Stimulated activated naive CD4-positive, alpha-beta T cell (primary cell): ENCODE results near the gene PMM2.
"Not testable (repeated sequence)": the region's sequence is repeated elsewhere in the genome, so short reads cannot be mapped to it uniquely, and the experiment has no call there.

Source experiments
- DNase-seq, 6 experiments: peaks; one replicate each; lab custom pipeline; 2025; lab: John Stamatoyannopoulos, UW

The PMM2 gene

GRCh38 chr16:8818504-8819270 lies 21.0 kb downstream of the PMM2 start:
- no peak for DNase-seq

DNA sequence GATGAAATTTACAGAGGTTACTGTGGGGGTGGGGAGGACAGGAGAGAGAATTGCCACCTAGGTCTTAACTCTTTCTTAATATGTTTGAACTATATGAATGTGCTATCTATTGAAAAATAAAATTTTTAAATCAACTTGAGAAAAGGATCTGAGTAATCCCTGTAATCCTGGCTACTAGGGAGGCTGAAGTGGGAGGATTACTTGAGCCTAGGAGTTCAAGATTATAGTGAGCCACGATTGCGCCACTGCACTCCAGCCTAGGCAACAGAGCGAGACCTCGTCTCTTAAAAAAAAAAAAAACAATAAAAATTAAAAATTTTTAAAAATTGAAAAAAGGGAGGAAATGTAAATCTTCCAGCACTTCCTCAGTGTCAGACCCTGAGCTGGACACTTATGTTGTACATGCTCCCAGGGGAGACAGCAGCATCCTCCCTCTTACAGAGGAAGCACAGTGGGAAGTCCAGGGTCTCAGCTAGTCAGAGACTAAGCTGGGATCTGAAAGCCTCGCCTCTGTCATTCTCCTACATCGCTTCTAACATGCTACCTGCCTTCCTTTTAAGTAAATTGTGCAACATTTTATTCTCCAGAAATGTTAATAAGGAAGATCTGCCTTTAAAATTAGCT lies 21.9 kb downstream of the PMM2 start:
- DNase-seq = no peak

DNA sequence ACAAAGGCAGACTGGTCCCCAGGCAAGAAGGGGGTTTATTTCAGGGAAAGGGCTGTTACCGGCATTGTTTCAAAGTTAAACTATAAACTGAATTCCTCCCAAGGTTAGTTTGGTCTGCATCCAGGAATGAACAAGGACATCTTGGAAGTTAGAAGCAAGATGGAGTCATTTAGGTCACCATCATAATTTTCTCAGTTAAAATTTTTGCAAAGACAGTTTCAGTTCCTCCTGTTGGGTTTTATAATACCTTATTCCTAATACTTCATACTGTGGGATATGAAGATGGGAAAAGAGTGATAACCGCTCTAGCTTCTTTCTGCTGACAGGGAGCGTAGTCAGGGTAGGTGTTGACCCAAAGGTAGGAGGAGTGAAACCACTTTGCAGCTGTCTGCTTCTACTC lies 24.8 kb downstream of the PMM2 start:
- DNase-seq = no peak

- no peak for DNase-seq
Measured at GRCh38 chr16:8826278-8826879, 28.7 kb downstream of the PMM2 start.

GRCh38 chr16:8828541-8829165 lies 31.0 kb downstream of the PMM2 start:
- DNase-seq = no peak

DNA sequence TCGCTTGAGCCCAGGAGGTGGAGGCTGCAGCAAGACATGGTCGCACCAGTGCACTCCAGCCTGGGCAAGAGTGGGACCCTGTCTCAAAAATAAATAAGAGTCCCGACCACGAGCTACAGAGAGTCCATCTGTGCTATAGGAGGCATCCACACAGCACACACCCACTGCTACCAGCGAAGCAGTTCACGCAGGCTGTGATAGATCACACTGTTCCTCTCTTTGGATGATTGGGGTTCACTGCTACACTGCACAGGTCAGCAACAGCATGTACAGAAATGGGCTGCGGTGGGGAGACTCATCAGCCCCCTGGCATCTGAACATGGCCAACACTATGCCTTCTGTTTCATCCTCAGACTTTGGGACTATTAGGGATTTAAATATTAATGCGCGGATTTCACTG lies 33.8 kb downstream of the PMM2 start:
- no peak for DNase-seq

GRCh38 chr16:8831871-8832716 lies 34.5 kb downstream of the PMM2 start:
- DNase-seq = no peak

DNA sequence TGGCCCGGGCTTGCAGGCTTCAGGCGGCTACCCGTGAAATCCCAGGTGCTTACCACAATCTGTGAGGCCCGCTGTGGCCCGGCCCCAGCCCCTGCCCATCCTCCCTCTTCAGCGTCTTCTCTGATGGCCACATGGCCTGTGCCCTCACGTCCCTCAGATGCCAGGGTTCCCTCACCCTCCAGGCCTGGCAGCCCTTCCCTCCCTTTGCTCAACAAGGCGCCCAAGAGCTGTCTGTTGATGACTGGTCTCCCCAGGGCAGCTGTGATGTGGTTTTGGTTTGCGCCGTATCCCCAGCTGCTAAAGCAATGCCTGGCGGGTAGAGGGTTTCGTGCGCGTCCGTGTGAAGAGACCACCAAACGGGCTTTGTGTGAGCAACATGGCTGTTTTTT lies 35.1 kb downstream of the PMM2 start:
- DNase-seq = no peak

GRCh38 chr16:8836797-8837196 lies 39.2 kb downstream of the PMM2 start:
- DNase-seq = not testable (repeated sequence)

- DNase-seq = not testable (repeated sequence)
Measured at GRCh38 chr16:8837594-8837993, 40.0 kb downstream of the PMM2 start.

DNA sequence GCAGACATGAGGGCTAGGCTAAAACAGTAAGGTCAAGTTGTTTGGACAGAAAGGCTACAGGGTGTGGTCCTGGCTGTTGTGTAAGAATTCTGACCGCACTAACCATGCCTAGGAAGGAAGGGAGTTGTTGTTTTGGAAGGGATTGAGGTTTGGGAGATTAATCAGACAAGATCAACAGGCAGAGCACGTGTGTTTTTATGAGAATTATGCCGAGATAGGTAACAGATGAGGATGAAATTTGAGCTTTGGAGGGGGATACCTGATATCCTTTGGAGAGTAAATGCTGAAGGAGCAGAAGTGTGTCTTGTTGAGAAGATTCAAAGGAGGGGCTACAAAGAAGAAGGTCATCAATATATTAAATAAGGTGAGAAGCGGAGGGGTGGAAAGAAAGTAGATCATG lies 44.4 kb downstream of the PMM2 start:
- DNase-seq = not testable (repeated sequence)

- not testable (repeated sequence) for DNase-seq
Measured at GRCh38 chr16:8843296-8843695, 45.7 kb downstream of the PMM2 start.

DNA sequence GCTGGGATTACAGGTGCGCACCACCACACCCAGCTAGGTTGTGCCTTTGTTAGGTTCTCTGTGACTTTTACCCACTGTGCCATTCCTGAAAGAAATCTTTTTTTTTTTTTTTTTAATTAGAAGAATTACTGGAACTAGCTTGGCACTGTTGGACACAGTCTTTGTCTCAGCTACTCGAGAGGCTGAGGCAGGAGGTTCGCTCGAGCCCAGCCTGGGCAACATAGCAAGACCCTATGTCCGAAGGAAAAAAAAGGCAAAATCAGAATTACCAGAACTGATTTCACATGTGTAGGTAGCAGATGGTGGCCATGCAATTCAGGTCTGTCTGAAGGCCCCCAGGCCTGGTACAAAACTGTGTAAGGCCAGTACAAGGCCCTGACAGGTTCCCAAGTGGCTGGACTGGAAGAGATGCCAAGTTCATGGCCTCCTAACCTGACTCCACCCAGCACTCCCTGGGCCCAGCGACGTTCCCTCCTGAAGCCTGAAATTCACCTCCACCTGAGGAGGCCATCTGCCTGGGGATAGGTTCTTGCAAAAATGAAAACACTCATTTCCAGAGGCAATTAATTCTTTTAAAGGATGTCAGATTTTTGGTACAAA lies 48.2 kb downstream of the PMM2 start:
- no peak for DNase-seq

- DNase-seq = no peak
Measured at GRCh38 chr16:8846401-8846932, 48.8 kb downstream of the PMM2 start.

GRCh38 chr16:8847145-8847544 lies 49.5 kb downstream of the PMM2 start:
- DNase-seq = no peak

GRCh38 chr16:8847623-8848022 lies 50.0 kb downstream of the PMM2 start:
- no peak for DNase-seq

DNA sequence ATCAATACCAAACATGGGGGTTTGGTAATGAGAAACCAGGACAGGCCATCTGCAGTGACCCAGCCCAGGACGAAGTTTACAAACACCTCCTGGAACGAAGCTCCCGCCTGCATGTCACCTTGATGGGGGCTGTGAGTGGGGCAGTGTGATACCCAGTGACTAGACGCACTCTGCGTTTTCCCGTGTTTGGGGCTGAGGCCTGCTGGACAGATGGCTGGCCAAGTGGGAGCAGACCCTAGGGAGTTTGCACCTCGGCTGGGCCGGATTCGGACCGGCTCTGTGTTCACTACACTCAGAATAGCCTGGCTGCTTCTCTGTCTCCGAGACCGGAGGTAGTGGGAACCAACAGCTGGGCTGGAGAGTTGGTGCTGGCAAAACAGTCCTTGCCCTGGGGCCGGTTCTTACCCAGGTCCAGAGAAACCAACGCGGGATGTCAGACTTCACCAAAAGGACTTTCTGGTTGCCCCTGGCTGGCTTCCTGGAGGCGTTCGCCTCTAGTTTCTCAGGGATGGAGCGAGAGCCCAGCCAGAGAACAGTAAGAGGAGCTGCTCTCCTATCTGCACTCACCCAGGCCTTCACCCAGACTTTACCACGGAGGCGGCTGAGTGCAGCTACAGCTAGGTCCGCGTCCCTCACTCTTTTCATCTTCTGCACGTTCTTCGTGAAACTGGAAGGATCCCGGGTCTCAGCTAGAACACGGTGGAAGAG lies 50.7 kb downstream of the PMM2 start:
- no peak for DNase-seq

DNA sequence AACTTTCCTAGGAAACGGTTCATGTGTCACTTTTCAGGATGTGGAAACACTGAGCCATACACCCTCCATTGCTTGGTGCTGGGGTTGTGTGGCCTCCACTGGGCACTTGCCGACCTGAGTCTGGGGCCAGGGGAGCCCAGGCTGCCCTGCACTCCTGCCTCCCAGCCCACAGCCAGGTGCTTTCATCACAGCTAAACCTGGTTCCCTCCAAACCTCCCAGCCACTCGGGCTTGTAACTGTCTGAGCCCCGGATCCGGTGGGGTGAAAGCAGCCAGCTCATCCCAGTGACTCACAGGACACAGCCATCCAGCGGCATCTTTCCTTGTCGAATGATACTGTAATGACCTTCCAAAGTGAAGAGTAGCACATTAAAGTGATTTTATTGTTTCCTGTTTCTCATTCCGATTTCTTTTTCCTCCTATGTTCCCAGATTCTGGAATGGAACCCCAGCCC lies 51.3 kb downstream of the PMM2 start:
- DNase-seq = no peak

DNA sequence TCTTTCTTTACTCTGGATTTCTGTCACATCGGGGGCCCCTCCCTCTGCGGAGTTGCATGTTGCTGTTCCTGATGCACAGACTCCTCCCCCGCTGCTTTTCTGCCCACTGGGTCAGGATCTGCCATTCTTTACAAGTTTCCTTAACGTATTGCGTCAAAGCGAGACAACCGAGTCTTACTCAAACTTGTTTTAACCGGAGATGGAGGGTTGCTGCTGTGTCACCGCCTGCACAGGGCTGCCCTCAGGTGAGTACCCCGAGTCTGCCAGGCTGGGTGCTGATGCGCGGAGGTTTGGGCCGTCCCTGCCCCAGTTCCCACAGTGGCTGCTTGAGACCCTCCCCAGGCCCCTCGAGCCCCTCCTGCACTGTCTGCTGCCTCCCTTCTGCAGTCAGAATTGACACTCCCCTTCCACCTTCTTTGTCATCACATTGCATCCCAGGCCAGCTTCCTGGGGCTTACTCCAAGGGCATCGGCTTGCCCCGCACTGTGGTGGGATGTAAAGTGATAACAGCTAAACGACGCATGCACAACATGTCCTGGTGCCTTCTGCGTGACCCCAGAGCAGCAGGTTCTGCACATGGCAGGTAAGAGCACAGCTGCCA lies 51.9 kb downstream of the PMM2 start:
- no peak for DNase-seq

DNA sequence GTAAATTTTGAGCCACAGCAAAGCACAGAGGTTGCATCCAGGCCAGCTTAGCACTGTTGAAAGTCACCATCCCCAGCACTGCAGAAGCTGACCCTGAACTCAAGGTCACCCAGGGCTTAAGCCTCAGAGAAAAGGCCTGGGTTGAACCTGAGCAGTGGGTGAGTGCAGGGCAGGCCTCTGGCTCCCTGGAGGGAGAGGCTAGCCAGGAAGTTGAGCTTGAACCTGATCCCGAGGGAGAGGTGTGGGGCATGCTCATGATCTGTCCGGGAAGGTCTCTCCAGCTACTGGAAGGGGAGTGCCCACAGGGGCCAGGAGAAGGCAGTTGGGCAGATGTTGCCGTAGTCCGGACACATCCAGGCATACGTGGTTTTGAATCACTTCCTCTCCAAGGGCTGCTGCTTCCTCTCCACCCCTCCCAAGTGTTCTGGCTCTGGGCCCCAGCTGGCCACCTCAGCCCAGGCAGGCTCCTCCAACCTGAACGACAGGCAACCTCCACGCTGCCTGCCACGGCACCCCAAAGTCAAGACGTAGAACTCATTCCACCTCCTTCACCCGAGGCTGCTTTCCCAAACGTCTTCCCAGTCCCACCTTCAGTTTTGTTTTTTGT lies 52.7 kb downstream of the PMM2 start:
- DNase-seq = no peak
